Measurements from ENCODE around the gene FARS2. TPM values are rescaled to one million over a fixed set of nuclear protein-coding genes. Genes with fewer than 3 reads are reported as not detected.

Gene FARS2
- total and polyA plus RNA-seq, 4 donors, result 9.2 to 31.4 (median 19.4) TPM

GRCh38 chr6:5707281-5708045 lies 446.1 kb downstream of the FARS2 start:
- ATAC-seq (ENCODE audit: insufficient read depth, low FRiP score) (no peak), DNase-seq (no peak)
- H3K9ac ChIP-seq (ENCODE audit: insufficient read depth in 1 of 2, low read length in 2 of 2), result no peak overlapping the region
- H3K4me1 ChIP-seq (ENCODE audit: control insufficient read depth in 5 of 5, insufficient read depth in 5 of 5, low read length in 5 of 5), result peaks cover 0 to 6% (median 0%) of the 10 kb centered on the region in 5 donors
- peaks cover 0 to 2% (median 0%) of the 10 kb centered on the region in 4 donors for H3K36me3 ChIP-seq (ENCODE audit: control insufficient read depth in 4 of 4, insufficient read depth in 4 of 4, low read length in 4 of 4)
- peaks cover 0 to 2% (median 0%) of the 10 kb centered on the region in 4 donors for H3K9me3 ChIP-seq (ENCODE audit: control insufficient read depth in 4 of 4, insufficient read depth in 3 of 4, low read length in 3 of 4)
- H3K27ac ChIP-seq (ENCODE audit: low read depth in 1 of 2, low read length in 1 of 2), result no peak overlapping the region
- 96% methylated on average over 17 of the region's 17 CpGs for WGBS, 2 donors
- no peak for TF ChIP-seq CTCF (IDR thresholded peaks at IDR 0.05; ENCODE audit: control extremely low read depth, extremely low read depth)
- H3K27me3 ChIP-seq (ENCODE audit: control insufficient read depth in 3 of 3, insufficient read depth in 3 of 3, low read length in 2 of 3), result no peaks in the 10 kb centered on the region
- no peak overlapping the region for H3K4me3 ChIP-seq

GRCh38 chr6:5710516-5710915 lies 449.2 kb downstream of the FARS2 start:
- ATAC-seq (ENCODE audit: insufficient read depth, low FRiP score), result no peak
- Histone ChIP-seq H3K9ac (ENCODE audit: insufficient read depth in 1 of 2, low read length in 2 of 2) (no peak overlapping the region), H3K27ac (ENCODE audit: low read depth in 1 of 2, low read length in 1 of 2) (no peak overlapping the region), H3K9me3 (ENCODE audit: control insufficient read depth in 4 of 4, insufficient read depth in 3 of 4, low read length in 3 of 4) (peaks cover 0 to 4% (median under 1%) of the 10 kb centered on the region in 4 donors), H3K4me3 (no peak overlapping the region), H3K4me1 (ENCODE audit: control insufficient read depth in 5 of 5, insufficient read depth in 5 of 5, low read length in 5 of 5) (peaks cover 0 to 6% (median 0%) of the 10 kb centered on the region in 5 donors), H3K36me3 (ENCODE audit: control insufficient read depth in 4 of 4, insufficient read depth in 4 of 4, low read length in 4 of 4) (peaks cover 0 to 2% (median 0%) of the 10 kb centered on the region in 4 donors), H3K27me3 (ENCODE audit: control insufficient read depth in 3 of 3, insufficient read depth in 3 of 3, low read length in 2 of 3) (no peaks in the 10 kb centered on the region)
- TF ChIP-seq CTCF (IDR thresholded peaks at IDR 0.05; ENCODE audit: control extremely low read depth, extremely low read depth), result no peak
- WGBS, 2 donors, result 91 to 95% methylated on average over 14 of the region's 14 CpGs
- DNase-seq, result no peak

- H3K9me3 ChIP-seq (ENCODE audit: control insufficient read depth in 4 of 4, insufficient read depth in 3 of 4, low read length in 3 of 4), result peaks cover 0 to 4% (median 2%) of the 10 kb centered on the region in 4 donors
- H3K4me3 ChIP-seq, result no peak overlapping the region
- 93 to 94% methylated on average over 4 of the region's 4 CpGs for WGBS, 2 donors
- ATAC-seq (ENCODE audit: insufficient read depth, low FRiP score) (no peak), DNase-seq (no peak)
- H3K27me3 ChIP-seq (ENCODE audit: control insufficient read depth in 3 of 3, insufficient read depth in 3 of 3, low read length in 2 of 3), result no peaks in the 10 kb centered on the region
- no peak overlapping the region for H3K9ac ChIP-seq (ENCODE audit: insufficient read depth in 1 of 2, low read length in 2 of 2)
- TF ChIP-seq CTCF (IDR thresholded peaks at IDR 0.05; ENCODE audit: control extremely low read depth, extremely low read depth), result no peak
- peaks cover 0 to 2% (median 0%) of the 10 kb centered on the region in 4 donors for H3K36me3 ChIP-seq (ENCODE audit: control insufficient read depth in 4 of 4, insufficient read depth in 4 of 4, low read length in 4 of 4)
- peaks cover 0 to 6% (median 0%) of the 10 kb centered on the region in 5 donors for H3K4me1 ChIP-seq (ENCODE audit: control insufficient read depth in 5 of 5, insufficient read depth in 5 of 5, low read length in 5 of 5)
- H3K27ac ChIP-seq (ENCODE audit: low read depth in 1 of 2, low read length in 1 of 2), result no peak overlapping the region
These were observed 449.6 kb downstream of the FARS2 start for GRCh38 chr6:5710936-5711335.
